NB4 (cell line): Measurements from ENCODE around the gene OR5B12.

Experiments
- CTCF ChIP-seq: IDR thresholded peaks from one replicate; pipeline ENCODE4 v1.5.1; 2012; ENCODE audit warnings: low read depth, low read length
- MAX ChIP-seq: IDR thresholded peaks from 2 replicates; pipeline ENCODE4 v1.6.1; 2011; ENCODE audit warnings: low read depth, low read length
- MYC ChIP-seq: IDR thresholded peaks from 2 replicates; pipeline ENCODE4 v1.6.1; 2011; ENCODE audit warnings: low read depth, low read length
- POLR2A ChIP-seq: IDR thresholded peaks from 2 replicates; pipeline ENCODE4 v1.6.1; 2011; ENCODE audit warnings: mild to moderate bottlenecking; ENCODE audit not compliant: insufficient read length; ENCODE audit errors: extremely low read depth

GRCh38 chr11:58446294-58446693, 4.3 kb upstream of the OR5B12 start:
- no peak for TF ChIP-seq CTCF
- no peak for TF ChIP-seq POLR2A
- no peak for TF ChIP-seq MYC
- no peak for TF ChIP-seq MAX
